C4-2B (cell line): Measurements from ENCODE around the gene ARIH2.

Experiments
- H3K27ac ChIP-seq: fragments of 450-650 bp; 2 replicates; pipeline ENCODE4 v1.5.1; 2017
- ZFX ChIP-seq: fragments of 450-650 bp; IDR thresholded peaks from 2 replicates; pipeline ENCODE4 v1.6.1; 2017
- TF ChIP-seq, protein P1 (sequence below): fragments of 450-650 bp; conservative IDR thresholded peaks from 2 replicates; pipeline ENCODE4 v1.5.1; 2017; ENCODE audit warnings: mild to moderate bottlenecking

Gene ARIH2

DNA sequence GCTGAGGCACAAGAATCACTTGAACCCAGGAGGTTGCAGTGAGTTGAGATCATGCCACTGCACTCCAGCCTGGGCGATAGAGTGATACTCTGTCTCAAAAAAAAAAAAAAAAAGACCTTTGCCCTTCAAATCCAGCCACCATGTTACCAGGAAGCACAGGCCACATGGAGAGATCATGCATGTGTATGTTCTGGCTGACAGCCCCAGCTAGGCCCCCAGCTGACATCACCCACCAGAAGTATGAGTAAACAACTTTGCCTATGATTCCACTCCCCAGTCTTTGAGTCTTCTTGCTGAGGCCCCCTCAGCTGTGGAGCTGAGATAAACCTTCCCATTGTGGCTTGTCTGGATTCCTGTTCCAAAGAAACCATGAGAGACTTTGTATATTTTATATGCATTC is 3.3 kb upstream of the ARIH2 start:
- TF ChIP-seq ZFX, result no peak
- TF ChIP-seq, protein P1, sequence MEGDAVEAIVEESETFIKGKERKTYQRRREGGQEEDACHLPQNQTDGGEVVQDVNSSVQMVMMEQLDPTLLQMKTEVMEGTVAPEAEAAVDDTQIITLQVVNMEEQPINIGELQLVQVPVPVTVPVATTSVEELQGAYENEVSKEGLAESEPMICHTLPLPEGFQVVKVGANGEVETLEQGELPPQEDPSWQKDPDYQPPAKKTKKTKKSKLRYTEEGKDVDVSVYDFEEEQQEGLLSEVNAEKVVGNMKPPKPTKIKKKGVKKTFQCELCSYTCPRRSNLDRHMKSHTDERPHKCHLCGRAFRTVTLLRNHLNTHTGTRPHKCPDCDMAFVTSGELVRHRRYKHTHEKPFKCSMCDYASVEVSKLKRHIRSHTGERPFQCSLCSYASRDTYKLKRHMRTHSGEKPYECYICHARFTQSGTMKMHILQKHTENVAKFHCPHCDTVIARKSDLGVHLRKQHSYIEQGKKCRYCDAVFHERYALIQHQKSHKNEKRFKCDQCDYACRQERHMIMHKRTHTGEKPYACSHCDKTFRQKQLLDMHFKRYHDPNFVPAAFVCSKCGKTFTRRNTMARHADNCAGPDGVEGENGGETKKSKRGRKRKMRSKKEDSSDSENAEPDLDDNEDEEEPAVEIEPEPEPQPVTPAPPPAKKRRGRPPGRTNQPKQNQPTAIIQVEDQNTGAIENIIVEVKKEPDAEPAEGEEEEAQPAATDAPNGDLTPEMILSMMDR, result no peak
- H3K27ac ChIP-seq, result no peak overlapping the region

- peak; percentile 80 for TF ChIP-seq ZFX
- TF ChIP-seq, protein P1, result no peak
- peak overlapping the region; percentile 91 for H3K27ac ChIP-seq
Observed at GRCh38 chr3:48919215-48920138, 835 bp downstream of the ARIH2 start.

- H3K27ac ChIP-seq, result peak overlapping the region; percentile 39
- no peak for TF ChIP-seq ZFX
- TF ChIP-seq, protein P1, result no peak
Observed at GRCh38 chr3:48926425-48927392, 8.1 kb downstream of the ARIH2 start.

DNA sequence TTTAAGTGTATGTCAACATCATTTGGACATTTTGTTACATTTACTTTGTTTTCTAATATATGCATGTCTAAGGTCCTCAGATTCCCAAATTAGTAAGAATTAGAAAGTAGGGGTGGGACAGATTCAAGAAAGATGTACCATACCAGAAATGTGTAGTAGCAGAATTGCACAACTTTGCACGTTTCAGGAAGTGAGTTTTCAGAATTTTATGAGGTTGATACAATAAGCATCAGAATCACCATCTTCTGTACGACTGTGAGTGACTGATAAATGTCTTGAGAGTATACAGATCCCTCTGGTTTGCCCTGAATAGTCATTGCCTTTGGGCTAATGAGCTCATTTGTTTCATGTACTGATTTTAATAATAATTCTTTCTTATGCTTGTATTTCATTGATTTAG is 9.3 kb downstream of the ARIH2 start:
- TF ChIP-seq, protein P1, result no peak
- TF ChIP-seq ZFX, result no peak

DNA sequence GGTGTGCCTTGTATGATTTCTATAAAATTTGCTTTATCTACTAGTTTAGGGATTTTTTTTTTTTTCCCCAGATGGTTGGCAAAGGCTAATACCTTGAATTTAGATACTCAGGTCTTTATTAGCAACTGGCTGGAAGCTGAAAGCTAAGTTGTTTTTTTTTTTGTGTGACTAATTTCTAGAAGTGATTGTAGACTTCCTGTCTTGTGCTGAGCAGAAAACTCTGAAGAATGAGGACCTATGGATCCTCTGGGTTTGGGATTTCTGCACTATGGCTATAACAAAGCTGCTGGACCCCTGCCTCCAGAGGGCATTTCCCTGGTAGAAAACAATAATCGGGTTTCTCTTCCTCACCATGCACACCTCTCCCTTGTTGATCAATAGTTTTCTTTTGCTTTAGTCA is 10.0 kb downstream of the ARIH2 start:
- no peak for TF ChIP-seq ZFX
- TF ChIP-seq, protein P1, result no peak
- H3K27ac ChIP-seq, result no peak overlapping the region; the same call in 1 of the 2 replicates

More for the DNA sequence above, 9.3 kb downstream of the ARIH2 start:
- no peak overlapping the region for H3K27ac ChIP-seq

DNA sequence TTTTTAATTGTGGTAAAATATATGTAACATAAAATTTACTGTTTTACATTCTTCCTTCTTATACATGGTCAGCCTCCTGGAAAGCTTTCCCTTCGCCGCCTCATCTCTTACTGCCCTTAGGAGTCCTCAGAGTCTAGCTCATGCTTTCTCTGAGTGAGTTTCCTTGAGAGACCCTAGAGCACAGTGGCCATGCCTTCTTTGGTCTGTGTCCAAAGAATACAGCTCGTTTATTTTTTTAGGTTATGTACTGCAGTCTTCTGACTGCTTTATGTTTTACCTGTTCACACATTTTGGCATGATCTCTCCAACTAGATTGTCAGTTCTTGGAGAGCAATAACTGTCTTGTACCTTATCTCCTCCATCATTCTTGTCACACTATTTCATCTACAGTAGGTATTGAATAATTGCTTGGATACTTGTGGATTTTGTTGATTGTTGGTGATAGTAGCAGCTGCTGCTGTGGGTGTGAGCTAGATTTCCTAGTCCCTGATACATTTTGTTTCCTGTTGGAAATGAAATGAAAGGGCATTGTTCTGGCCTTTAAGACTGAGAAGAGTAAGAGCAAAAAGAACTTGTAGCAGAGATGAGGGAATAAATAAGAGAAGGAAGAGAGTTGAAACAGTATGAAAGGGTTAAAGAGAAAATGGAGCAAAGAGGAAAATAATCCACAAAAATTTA is 10.9 kb downstream of the ARIH2 start:
- TF ChIP-seq, protein P1, result no peak
- TF ChIP-seq ZFX, result no peak
- no peak overlapping the region; the same call in 1 of the 2 replicates for H3K27ac ChIP-seq
